ENCODE results near the gene EPHA3.

DNA sequence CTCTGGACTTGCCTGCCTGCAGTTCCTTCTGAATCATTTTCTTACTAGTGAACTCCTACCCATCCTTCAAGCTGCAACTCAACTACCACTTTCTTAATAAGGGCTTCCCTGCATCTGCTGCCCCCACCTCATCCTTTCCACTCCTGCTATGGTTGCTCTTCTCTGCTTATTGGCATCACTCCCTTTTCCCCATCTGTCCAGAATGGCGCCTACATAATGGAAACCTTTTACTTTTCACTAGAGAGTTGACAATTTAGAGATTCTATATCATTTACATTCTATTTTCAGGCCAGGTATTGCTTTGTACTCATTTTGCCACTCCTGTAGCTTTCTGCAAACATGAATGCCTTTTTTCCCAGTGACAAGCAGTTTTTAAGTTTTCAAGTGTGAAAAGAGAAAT lies 1.9 kb upstream of the EPHA3 start:
- TF ChIP-seq CBFB (IDR thresholded peaks at IDR 0.05; ENCODE audit: low read depth) = no peak
- no peak for TF ChIP-seq ATF3 (IDR thresholded peaks at IDR 0.05; ENCODE audit: borderline replicate concordance, extremely low read depth, low read depth, low read length)
- no peak for TF ChIP-seq POLR2AphosphoS5 (IDR thresholded peaks at IDR 0.05; ENCODE audit: low read length)
- no peak for TF ChIP-seq MYC (IDR thresholded peaks at IDR 0.05; ENCODE audit: insufficient read depth, insufficient read length, insufficient replicate concordance, low read length, severe bottlenecking)
- no peak for TF ChIP-seq ZBTB33 (IDR thresholded peaks at IDR 0.05)
- TF ChIP-seq RCOR1 (conservative IDR thresholded peaks at IDR 0.05; ENCODE audit: low read depth, low read length) = no peak
- no peak for TF ChIP-seq JUND (IDR thresholded peaks at IDR 0.05; ENCODE audit: low read depth, low read length)
- TF ChIP-seq YY1 (IDR thresholded peaks at IDR 0.05; ENCODE audit: low read depth, low read length) = no peak
- TF ChIP-seq, protein P1, sequence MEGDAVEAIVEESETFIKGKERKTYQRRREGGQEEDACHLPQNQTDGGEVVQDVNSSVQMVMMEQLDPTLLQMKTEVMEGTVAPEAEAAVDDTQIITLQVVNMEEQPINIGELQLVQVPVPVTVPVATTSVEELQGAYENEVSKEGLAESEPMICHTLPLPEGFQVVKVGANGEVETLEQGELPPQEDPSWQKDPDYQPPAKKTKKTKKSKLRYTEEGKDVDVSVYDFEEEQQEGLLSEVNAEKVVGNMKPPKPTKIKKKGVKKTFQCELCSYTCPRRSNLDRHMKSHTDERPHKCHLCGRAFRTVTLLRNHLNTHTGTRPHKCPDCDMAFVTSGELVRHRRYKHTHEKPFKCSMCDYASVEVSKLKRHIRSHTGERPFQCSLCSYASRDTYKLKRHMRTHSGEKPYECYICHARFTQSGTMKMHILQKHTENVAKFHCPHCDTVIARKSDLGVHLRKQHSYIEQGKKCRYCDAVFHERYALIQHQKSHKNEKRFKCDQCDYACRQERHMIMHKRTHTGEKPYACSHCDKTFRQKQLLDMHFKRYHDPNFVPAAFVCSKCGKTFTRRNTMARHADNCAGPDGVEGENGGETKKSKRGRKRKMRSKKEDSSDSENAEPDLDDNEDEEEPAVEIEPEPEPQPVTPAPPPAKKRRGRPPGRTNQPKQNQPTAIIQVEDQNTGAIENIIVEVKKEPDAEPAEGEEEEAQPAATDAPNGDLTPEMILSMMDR (IDR thresholded peaks at IDR 0.05 in 2 of 3, conservative IDR thresholded peaks at IDR 0.05 in 1 of 3; ENCODE audit: control insufficient read depth in 2 of 3, extremely low read depth in 1 of 3, insufficient read depth in 1 of 3, low read depth in 3 of 3, low read length in 3 of 3) = no peak
- TF ChIP-seq, protein P2, sequence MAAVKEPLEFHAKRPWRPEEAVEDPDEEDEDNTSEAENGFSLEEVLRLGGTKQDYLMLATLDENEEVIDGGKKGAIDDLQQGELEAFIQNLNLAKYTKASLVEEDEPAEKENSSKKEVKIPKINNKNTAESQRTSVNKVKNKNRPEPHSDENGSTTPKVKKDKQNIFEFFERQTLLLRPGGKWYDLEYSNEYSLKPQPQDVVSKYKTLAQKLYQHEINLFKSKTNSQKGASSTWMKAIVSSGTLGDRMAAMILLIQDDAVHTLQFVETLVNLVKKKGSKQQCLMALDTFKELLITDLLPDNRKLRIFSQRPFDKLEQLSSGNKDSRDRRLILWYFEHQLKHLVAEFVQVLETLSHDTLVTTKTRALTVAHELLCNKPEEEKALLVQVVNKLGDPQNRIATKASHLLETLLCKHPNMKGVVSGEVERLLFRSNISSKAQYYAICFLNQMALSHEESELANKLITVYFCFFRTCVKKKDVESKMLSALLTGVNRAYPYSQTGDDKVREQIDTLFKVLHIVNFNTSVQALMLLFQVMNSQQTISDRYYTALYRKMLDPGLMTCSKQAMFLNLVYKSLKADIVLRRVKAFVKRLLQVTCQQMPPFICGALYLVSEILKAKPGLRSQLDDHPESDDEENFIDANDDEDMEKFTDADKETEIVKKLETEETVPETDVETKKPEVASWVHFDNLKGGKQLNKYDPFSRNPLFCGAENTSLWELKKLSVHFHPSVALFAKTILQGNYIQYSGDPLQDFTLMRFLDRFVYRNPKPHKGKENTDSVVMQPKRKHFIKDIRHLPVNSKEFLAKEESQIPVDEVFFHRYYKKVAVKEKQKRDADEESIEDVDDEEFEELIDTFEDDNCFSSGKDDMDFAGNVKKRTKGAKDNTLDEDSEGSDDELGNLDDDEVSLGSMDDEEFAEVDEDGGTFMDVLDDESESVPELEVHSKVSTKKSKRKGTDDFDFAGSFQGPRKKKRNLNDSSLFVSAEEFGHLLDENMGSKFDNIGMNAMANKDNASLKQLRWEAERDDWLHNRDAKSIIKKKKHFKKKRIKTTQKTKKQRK (IDR thresholded peaks at IDR 0.05; ENCODE audit: low read depth, low read length) = no peak
- no peak for TF ChIP-seq FOS (IDR thresholded peaks at IDR 0.05; ENCODE audit: borderline replicate concordance, extremely low read depth, insufficient read length)
- no peak for TF ChIP-seq E4F1 (IDR thresholded peaks at IDR 0.05; ENCODE audit: borderline replicate concordance, partially characterized antibody)
- TF ChIP-seq MXI1 (IDR thresholded peaks at IDR 0.05; ENCODE audit: low read depth, low read length) = no peak

Measured in GM12878 (cell line).